ENCODE measurements around the gene PJA2. TPM values are rescaled to one million over a fixed set of nuclear protein-coding genes. Genes with fewer than 3 reads are reported as not detected.

PJA2 gene
- total RNA-seq, 2 experiments from 2014 or later: 41.3 to 69.7 TPM

GRCh38 chr5:109329333-109330237 is 80.2 kb downstream of the PJA2 start:
- no peaks in the 10 kb centered on the region for H3K4me1 ChIP-seq (ENCODE audit: insufficient read depth, low read length, poor library complexity, severe bottlenecking)
- H3K9me2 ChIP-seq (ENCODE audit: insufficient read depth, low read length): no peaks in the 10 kb centered on the region
- H3K9me3 ChIP-seq (ENCODE audit: low read length): no peaks in the 10 kb centered on the region
- H3K4me2 ChIP-seq (ENCODE audit: low read length): no peak overlapping the region
- no peaks in the 10 kb centered on the region; the same call in 1 of the 2 replicates for H3K36me3 ChIP-seq (ENCODE audit: insufficient read depth, low read length)
- H3K27ac ChIP-seq (ENCODE audit: low read depth, low read length, poor library complexity, severe bottlenecking): no peak overlapping the region
- ChIA-PET CTCF (ENCODE audit: unreplicated experiment) (no interaction called here), POLR2A (interaction anchor here (1.0 to 1.6 kb wide), 2 partner anchors 14 to 35 kb away, joined by 3 to 4 read pairs; no protein-coding TSS in a partner anchor)
- H3K79me2 ChIP-seq (ENCODE audit: insufficient read depth, low read depth, low read length): no peaks in the 10 kb centered on the region
- intact Hi-C loops (cut with micrococcal nuclease; ENCODE audit: unreplicated experiment): no loop called here
- H3K4me3 ChIP-seq (ENCODE audit: low read depth, low read length, poor library complexity, severe bottlenecking): no peak overlapping the region
- DNase-seq (ENCODE audit: low spot score): no peak
- BruUV-seq (replicated peaks): no TSS peak
- no peak for TF ChIP-seq EZH2phosphoT487 (IDR thresholded peaks at IDR 0.05; ENCODE audit: borderline replicate concordance, low read depth, low read length)
- TF ChIP-seq CTCF (conservative IDR thresholded peaks at IDR 0.05; ENCODE audit: low read length): no peak
- H4K20me1 ChIP-seq (ENCODE audit: insufficient read depth, low read length): no peaks in the 10 kb centered on the region
- H2AFZ ChIP-seq (ENCODE audit: low read length): no peak overlapping the region

- Histone ChIP-seq H3K4me1 (ENCODE audit: insufficient read depth, low read length, poor library complexity, severe bottlenecking) (no peaks in the 10 kb centered on the region), H2AFZ (ENCODE audit: low read length) (no peak overlapping the region), H3K9me3 (ENCODE audit: low read length) (no peaks in the 10 kb centered on the region), H3K36me3 (ENCODE audit: insufficient read depth, low read length) (no peaks in the 10 kb centered on the region; the same call in 1 of the 2 replicates), H3K9me2 (ENCODE audit: insufficient read depth, low read length) (no peaks in the 10 kb centered on the region), H4K20me1 (ENCODE audit: insufficient read depth, low read length) (no peaks in the 10 kb centered on the region), H3K4me2 (ENCODE audit: low read length) (no peak overlapping the region), H3K4me3 (ENCODE audit: low read depth, low read length, poor library complexity, severe bottlenecking) (no peak overlapping the region), H3K79me2 (ENCODE audit: insufficient read depth, low read depth, low read length) (no peaks in the 10 kb centered on the region), H3K27ac (ENCODE audit: low read depth, low read length, poor library complexity, severe bottlenecking) (no peak overlapping the region)
- no peak for DNase-seq (ENCODE audit: low spot score)
- CTCF ChIA-PET (ENCODE audit: unreplicated experiment): no interaction called here
- TF ChIP-seq CTCF (conservative IDR thresholded peaks at IDR 0.05; ENCODE audit: low read length): no peak
- no peak for TF ChIP-seq EZH2phosphoT487 (IDR thresholded peaks at IDR 0.05; ENCODE audit: borderline replicate concordance, low read depth, low read length)
- intact Hi-C loops (cut with micrococcal nuclease; ENCODE audit: unreplicated experiment): no loop called here
- POLR2A ChIA-PET: interaction anchor here (0.7 to 1.0 kb wide), 2 partner anchors 15 to 19 kb away, joined by 3 read pairs; no protein-coding TSS in a partner anchor
- no TSS peak for BruUV-seq (replicated peaks)
Measured at GRCh38 chr5:109328626-109329025, 81.1 kb downstream of the PJA2 start.

- Histone ChIP-seq H4K20me1 (ENCODE audit: insufficient read depth, low read length) (no peaks in the 10 kb centered on the region), H3K36me3 (ENCODE audit: insufficient read depth, low read length) (no peaks in the 10 kb centered on the region), H3K27ac (ENCODE audit: low read depth, low read length, poor library complexity, severe bottlenecking) (no peak overlapping the region), H3K4me1 (ENCODE audit: insufficient read depth, low read length, poor library complexity, severe bottlenecking) (no peaks in the 10 kb centered on the region), H2AFZ (ENCODE audit: low read length) (no peak overlapping the region), H3K9me2 (ENCODE audit: insufficient read depth, low read length) (no peaks in the 10 kb centered on the region), H3K4me3 (ENCODE audit: low read depth, low read length, poor library complexity, severe bottlenecking) (no peak overlapping the region), H3K9me3 (ENCODE audit: low read length) (no peaks in the 10 kb centered on the region), H3K79me2 (ENCODE audit: insufficient read depth, low read depth, low read length) (no peaks in the 10 kb centered on the region), H3K4me2 (ENCODE audit: low read length) (no peak overlapping the region)
- CTCF ChIA-PET (ENCODE audit: unreplicated experiment): no interaction called here
- no peak for TF ChIP-seq EZH2phosphoT487 (IDR thresholded peaks at IDR 0.05; ENCODE audit: borderline replicate concordance, low read depth, low read length)
- no peak for TF ChIP-seq CTCF (conservative IDR thresholded peaks at IDR 0.05; ENCODE audit: low read length)
- DNase-seq (ENCODE audit: low spot score): no peak
- no TSS peak for BruUV-seq (replicated peaks)
- POLR2A ChIA-PET: interaction anchor here (0.6 kb wide), 1 partner anchor 29 kb away, joined by 3 read pairs; no protein-coding TSS in a partner anchor
- intact Hi-C loops (cut with micrococcal nuclease; ENCODE audit: unreplicated experiment): no loop called here
Measured at GRCh38 chr5:109327570-109327969, 82.2 kb downstream of the PJA2 start.

All from OCI-LY7 (cell line).